ENCODE measurements around the gene PLA2G10. TPM values are rescaled to one million over a fixed set of nuclear protein-coding genes. Genes with fewer than 3 reads are reported as not detected.

Gene PLA2G10
- total RNA-seq, 1 donor from 2014 or later: not detected

DNA sequence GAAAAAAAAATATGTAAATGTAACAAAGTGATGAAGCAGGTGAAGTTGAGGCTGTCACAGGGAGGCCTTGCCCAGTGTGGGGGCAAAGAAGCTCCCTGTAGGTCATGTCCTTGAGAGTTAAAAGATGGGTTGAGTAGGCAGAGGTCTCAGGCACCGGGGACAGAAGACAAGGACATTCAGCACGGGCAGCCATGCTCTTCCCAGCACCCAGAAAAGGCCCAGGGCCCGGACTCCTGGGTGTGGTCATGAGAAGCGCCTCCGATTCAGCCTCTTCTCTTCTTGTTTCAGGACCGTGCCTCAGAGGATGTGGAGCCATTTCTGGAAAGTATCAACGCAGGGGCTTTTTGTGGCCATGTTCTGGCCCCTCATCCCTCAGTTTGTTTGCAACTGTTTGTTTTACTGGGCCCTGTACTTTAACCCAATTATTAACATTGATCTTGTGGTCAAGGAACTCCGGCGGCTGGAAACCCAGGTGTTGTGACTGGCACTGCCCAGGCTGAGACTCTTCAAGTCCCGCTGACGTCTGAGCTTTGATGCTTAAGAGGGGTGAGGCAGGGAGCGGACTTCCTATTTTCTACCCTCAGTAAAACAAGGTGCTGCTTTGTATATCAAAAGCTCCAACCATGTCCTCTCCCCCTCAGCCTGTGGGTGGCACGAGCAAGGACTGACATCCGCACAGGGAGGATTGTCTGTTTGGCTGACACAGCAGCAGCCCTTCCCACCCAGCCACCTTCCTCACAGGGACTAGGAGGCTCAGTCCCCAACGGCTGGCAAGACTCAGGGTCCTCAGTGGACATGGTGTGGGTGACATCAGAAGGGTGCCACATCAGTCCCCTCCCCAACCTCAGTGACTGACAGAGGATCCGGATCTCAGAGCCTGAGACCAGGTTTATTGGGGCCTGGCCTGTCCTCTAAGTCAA, 26.5 kb downstream of the PLA2G10 start:
- no peak overlapping the region for H3K4me3 Mint-ChIP-seq
- H3K4me1 Mint-ChIP-seq: no peaks in the 10 kb centered on the region
- TF ChIP-seq, protein P1, sequence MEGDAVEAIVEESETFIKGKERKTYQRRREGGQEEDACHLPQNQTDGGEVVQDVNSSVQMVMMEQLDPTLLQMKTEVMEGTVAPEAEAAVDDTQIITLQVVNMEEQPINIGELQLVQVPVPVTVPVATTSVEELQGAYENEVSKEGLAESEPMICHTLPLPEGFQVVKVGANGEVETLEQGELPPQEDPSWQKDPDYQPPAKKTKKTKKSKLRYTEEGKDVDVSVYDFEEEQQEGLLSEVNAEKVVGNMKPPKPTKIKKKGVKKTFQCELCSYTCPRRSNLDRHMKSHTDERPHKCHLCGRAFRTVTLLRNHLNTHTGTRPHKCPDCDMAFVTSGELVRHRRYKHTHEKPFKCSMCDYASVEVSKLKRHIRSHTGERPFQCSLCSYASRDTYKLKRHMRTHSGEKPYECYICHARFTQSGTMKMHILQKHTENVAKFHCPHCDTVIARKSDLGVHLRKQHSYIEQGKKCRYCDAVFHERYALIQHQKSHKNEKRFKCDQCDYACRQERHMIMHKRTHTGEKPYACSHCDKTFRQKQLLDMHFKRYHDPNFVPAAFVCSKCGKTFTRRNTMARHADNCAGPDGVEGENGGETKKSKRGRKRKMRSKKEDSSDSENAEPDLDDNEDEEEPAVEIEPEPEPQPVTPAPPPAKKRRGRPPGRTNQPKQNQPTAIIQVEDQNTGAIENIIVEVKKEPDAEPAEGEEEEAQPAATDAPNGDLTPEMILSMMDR (IDR thresholded peaks at IDR 0.05): no peak
- no peak for TF ChIP-seq EZH2 (IDR thresholded peaks at IDR 0.05)
- no peaks in the 10 kb centered on the region for H3F3A ChIP-seq (ENCODE audit: low read depth)
- H3K36me3 Mint-ChIP-seq: peaks cover 34% of the 10 kb centered on the region
- no peaks in the 10 kb centered on the region for H3K27me3 ChIP-seq
- H3K4me2 ChIP-seq: no peak overlapping the region
- no peaks in the 10 kb centered on the region for H3K9me3 Mint-ChIP-seq
- no peaks in the 10 kb centered on the region for H3K9me3 ChIP-seq (ENCODE audit: low read depth)
- no peak for DNase-seq (ENCODE audit: low spot score)
- no peak overlapping the region for H3K27ac ChIP-seq
- H4K20me1 ChIP-seq (ENCODE audit: low read depth): peaks cover 4% of the 10 kb centered on the region
- no peaks in the 10 kb centered on the region for H3K27me3 Mint-ChIP-seq (ENCODE audit: insufficient read depth, low read depth)
- H3K9ac ChIP-seq: no peak overlapping the region
- H3K4me1 ChIP-seq: no peaks in the 10 kb centered on the region
- H3K36me3 ChIP-seq: no peaks in the 10 kb centered on the region
- peak overlapping the region; percentile 66 for H3K27ac Mint-ChIP-seq
- H3K79me2 ChIP-seq (ENCODE audit: low read depth): no peaks in the 10 kb centered on the region
- H2AFZ ChIP-seq (replicated peaks): no peak overlapping the region
- no peak overlapping the region for H3K4me3 ChIP-seq

DNA sequence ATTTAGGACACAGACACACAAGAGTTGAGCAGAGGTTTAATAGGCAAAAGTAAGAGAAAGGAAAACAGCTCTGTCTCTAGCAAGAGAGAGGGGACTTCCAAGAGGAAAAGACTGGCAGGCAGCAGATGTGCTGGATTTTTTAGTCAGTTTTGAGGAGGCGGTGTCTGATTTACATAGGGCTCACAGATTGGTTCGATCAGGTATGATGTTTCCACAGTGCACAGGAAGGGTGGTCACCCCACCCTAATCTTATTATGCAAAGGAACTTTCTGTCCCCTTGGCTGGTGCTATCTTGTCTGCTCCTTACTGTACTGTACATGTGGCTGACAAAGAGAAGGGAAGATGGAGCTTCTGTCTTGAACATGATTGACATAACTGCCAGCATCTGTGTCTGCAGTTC, 36.0 kb downstream of the PLA2G10 start:
- Histone ChIP-seq H3K27me3 (no peaks in the 10 kb centered on the region), H3K4me1 (no peaks in the 10 kb centered on the region), H3K36me3 (peaks cover 3% of the 10 kb centered on the region), H3K4me2 (no peak overlapping the region), H3K9ac (no peak overlapping the region), H3K79me2 (ENCODE audit: low read depth) (no peaks in the 10 kb centered on the region), H3K9me3 (ENCODE audit: low read depth) (no peaks in the 10 kb centered on the region), H3K27ac (no peak overlapping the region), H2AFZ (replicated peaks) (no peak overlapping the region), H3K4me3 (no peak overlapping the region), H4K20me1 (ENCODE audit: low read depth) (no peaks in the 10 kb centered on the region), H3F3A (ENCODE audit: low read depth) (no peaks in the 10 kb centered on the region)
- peaks cover 19% of the 10 kb centered on the region for H3K36me3 Mint-ChIP-seq
- H3K27me3 Mint-ChIP-seq (ENCODE audit: insufficient read depth, low read depth): peaks cover 2% of the 10 kb centered on the region
- H3K9me3 Mint-ChIP-seq: no peaks in the 10 kb centered on the region
- peak overlapping the region; percentile 31 for H3K27ac Mint-ChIP-seq
- TF ChIP-seq, protein P1 (IDR thresholded peaks at IDR 0.05): no peak
- TF ChIP-seq EZH2 (IDR thresholded peaks at IDR 0.05) (no peak), EZH2phosphoT487 (IDR thresholded peaks at IDR 0.05) (no peak)
- DNase-seq (ENCODE audit: low spot score): no peak
- H3K4me1 Mint-ChIP-seq: no peaks in the 10 kb centered on the region
- H3K4me3 Mint-ChIP-seq: no peak overlapping the region

- no peak overlapping the region for H3K4me3 Mint-ChIP-seq
- H4K20me1 ChIP-seq (ENCODE audit: low read depth): peaks cover 8% of the 10 kb centered on the region
- H3K36me3 Mint-ChIP-seq: peaks cover 21% of the 10 kb centered on the region
Measured at GRCh38 chr16:14652726-14653125, 41.4 kb downstream of the PLA2G10 start.

More at GRCh38 chr16:14652726-14653125, 41.4 kb downstream of the PLA2G10 start:
- Mint-ChIP-seq H3K27me3 (ENCODE audit: insufficient read depth, low read depth) (peaks cover 2% of the 10 kb centered on the region), H3K9me3 (no peaks in the 10 kb centered on the region), H3K4me1 (no peaks in the 10 kb centered on the region), H3K27ac (no peak overlapping the region)
- DNase-seq (ENCODE audit: low spot score): no peak
- no peaks in the 10 kb centered on the region for H3F3A ChIP-seq (ENCODE audit: low read depth)
- H3K36me3 ChIP-seq: no peaks in the 10 kb centered on the region
- no peaks in the 10 kb centered on the region for H3K27me3 ChIP-seq
- no peak overlapping the region for H3K27ac ChIP-seq
- no peak overlapping the region for H3K4me3 ChIP-seq
- H3K4me1 ChIP-seq: no peaks in the 10 kb centered on the region
- H3K9me3 ChIP-seq (ENCODE audit: low read depth): no peaks in the 10 kb centered on the region
- no peaks in the 10 kb centered on the region for H3K79me2 ChIP-seq (ENCODE audit: low read depth)
- TF ChIP-seq EZH2 (IDR thresholded peaks at IDR 0.05): no peak
- TF ChIP-seq EZH2phosphoT487 (IDR thresholded peaks at IDR 0.05): no peak
- TF ChIP-seq, protein P1 (IDR thresholded peaks at IDR 0.05): no peak
- H3K4me2 ChIP-seq: no peak overlapping the region
- H2AFZ ChIP-seq (replicated peaks): no peak overlapping the region
- H3K9ac ChIP-seq: no peak overlapping the region
